ENCODE results near the gene OR1F1. TPM values are rescaled to one million over a fixed set of nuclear protein-coding genes. Genes with fewer than 3 reads are reported as not detected.

Gene OR1F1
- total and polyA plus RNA-seq, 9 of the 15 experiments (the other 6 are each of a cell fraction or from before 2014, with no cell fraction given) = 0.15 to 0.61 (median 0.35) TPM; not detected in 3

GRCh38 chr16:3187798-3188674, at the start of gene OR1F1 (continued):
- TF ChIP-seq GTF3C2 (IDR thresholded peaks at IDR 0.05; ENCODE audit: borderline replicate concordance, extremely low read depth, insufficient read length) (peak; percentile 86), ZBTB8A (IDR thresholded peaks at IDR 0.05; ENCODE audit: partially characterized antibody) (no peak), AFF4 (CRISPR knock-in tag; IDR thresholded peaks at IDR 0.05) (no peak), ETV1 (tag; conservative IDR thresholded peaks at IDR 0.05; ENCODE audit: low read depth) (peak; percentile 72), SAP30 (IDR thresholded peaks at IDR 0.05; ENCODE audit: borderline replicate concordance, insufficient read depth, low read depth, low read length, poor library complexity, severe bottlenecking) (no peak), CHAMP1 (IDR thresholded peaks at IDR 0.05) (0 out of 2 replicates have a peak, but pooled peaks have one; percentile 60), ZNF384 (IDR thresholded peaks at IDR 0.05; ENCODE audit: low read depth, low read length) (peak; percentile 94), ZBTB7A (IDR thresholded peaks at IDR 0.05; ENCODE audit: borderline replicate concordance, control insufficient read depth, low read depth, low read length) (peak; percentile 31; the same call in 1 of the 2 replicates), FOXK2 (conservative IDR thresholded peaks at IDR 0.05 in 1 of 2, IDR thresholded peaks at IDR 0.05 in 1 of 2; ENCODE audit: low read depth in 2 of 2) (peak in 1 of 2 experiments; percentile 36; a peak in 2 of 4 replicates), FOSL1 (tag; conservative IDR thresholded peaks at IDR 0.05) (0 out of 2 replicates have a peak, but pooled peaks have one; percentile 28), HDAC1 (IDR thresholded peaks at IDR 0.05) (0 out of 4 replicates have a peak, but pooled peaks of 1 of the 2 experiments have one; percentile 4), ZNF431 (CRISPR knock-in tag; IDR thresholded peaks at IDR 0.05) (no peak), MLLT1 (IDR thresholded peaks at IDR 0.05) (peak in 1 of 2 experiments; percentile 57; a peak in 2 of 4 replicates)
